GM12878 (cell line): ENCODE data around the gene FBXL19. TPM values are rescaled to one million over a fixed set of nuclear protein-coding genes. Genes with fewer than 3 reads are reported as not detected.

Experiments used
- ATAC-seq: fragments of 200-7000 bp; cut with Tn5 transposase; 3 replicates; pipeline ENCODE4 v1.9.1; 2020; ENCODE audit warnings: mild to moderate bottlenecking, moderate library complexity
- BruUV-seq: library from RNA; stranded (reverse); fragments of 400-500 nt; replicated peaks from 2 replicates; lab custom pipeline; 2021; lab: Mats Ljungman, UMichigan
- CTCF ChIA-PET: fragments of 300-600 bp; sonication (Branson Sonifier 250); formaldehyde crosslinking; extraction: SDS; loops from one replicate; lab custom pipeline; 2021; ENCODE audit warnings: inconsistent platforms; lab: Yijun Ruan, JAX
- POLR2A ChIA-PET: fragments of 350-600 bp; formaldehyde crosslinking; extraction: SDS; loops from one replicate; lab custom pipeline; 2021; ENCODE audit warnings: inconsistent platforms; lab: Charles Lee
- RAD21 ChIA-PET: fragments of 300-600 bp; sonication (Branson Sonifier 250); formaldehyde crosslinking; loops from one replicate; lab custom pipeline; 2023; ENCODE audit warnings: antibody characterized with exemption; ENCODE audit not compliant: unreplicated experiment; lab: Charles Lee
- SMC1A ChIA-PET: fragments of 300-600 bp; sonication (Branson Sonifier 250); formaldehyde crosslinking; loops from one replicate; lab custom pipeline; 2023; ENCODE audit not compliant: unreplicated experiment, uncharacterized antibody; lab: Charles Lee
- DNase-seq: peaks from one replicate; pipeline ENCODE4 v3.0.0-alpha.2; 2011; ENCODE audit warnings: low read depth, low spot score
- FAIRE-seq: peaks from 3 replicates; lab custom pipeline; 2011; peaks lifted over from hg19 to GRCh38; lab: Jason Lieb, UNC
- H2AFZ ChIP-seq: 2 replicates; pipeline ENCODE4 v1.6.0; 2011; ENCODE audit warnings: low read depth, low read length, control low read depth; ENCODE audit not compliant: control insufficient read depth
- H3K27ac ChIP-seq: 2 replicates; pipeline ENCODE4 v1.5.1; 2011; ENCODE audit warnings: control low read depth; ENCODE audit not compliant: control insufficient read depth, insufficient read depth
- H3K27me3 ChIP-seq, 2 experiments: replicated peaks in 1 of 2; 2 replicates each; pipeline versions ENCODE4 v1.6.0 to v1.6.1; 2011; ENCODE audit warnings: low read length in 1 of 2; ENCODE audit not compliant: control insufficient read depth in 2 of 2, insufficient read depth in 2 of 2
- H3K36me3 ChIP-seq, 2 experiments: 2 replicates each; pipeline ENCODE4 v1.5.1; 2011; ENCODE audit warnings: low read length in 1 of 2; ENCODE audit not compliant: control insufficient read depth in 2 of 2, insufficient read depth in 2 of 2
- H3K4me1 ChIP-seq: 2 replicates; pipeline ENCODE4 v1.6.1; 2011; ENCODE audit warnings: mild to moderate bottlenecking, low read length, moderate library complexity, mixed read lengths; ENCODE audit not compliant: control insufficient read depth, insufficient read depth
- H3K4me2 ChIP-seq: 2 replicates; pipeline ENCODE4 v1.6.0; 2011; ENCODE audit warnings: control low read depth; ENCODE audit not compliant: control insufficient read depth, insufficient read depth
- H3K4me3 ChIP-seq: fragments of 200-600 bp; sonication (generic); 2 replicates; pipeline ENCODE4 v1.5.1; 2016
- H3K79me2 ChIP-seq: 2 replicates; pipeline ENCODE4 v1.6.0; 2011; ENCODE audit warnings: low read length; ENCODE audit not compliant: control insufficient read depth, insufficient read depth
- H3K9ac ChIP-seq: 2 replicates; pipeline ENCODE4 v1.8.0; 2011; ENCODE audit warnings: low read length, control low read depth, mixed read lengths; ENCODE audit not compliant: control insufficient read depth, insufficient read depth
- H3K9me3 ChIP-seq: replicated peaks from 3 replicates; pipeline ENCODE4 v1.5.1; 2011; ENCODE audit warnings: mild to moderate bottlenecking, low read length; ENCODE audit not compliant: control insufficient read depth, insufficient read depth
- H4K20me1 ChIP-seq: 2 replicates; pipeline ENCODE4 v1.6.0; 2011; ENCODE audit not compliant: control insufficient read depth, insufficient read depth
- CEBPB ChIP-seq, 2 experiments: fragments of 150-350 bp in 1 of 2; IDR thresholded peaks; 2 replicates each; pipeline ENCODE4 v1.6.1; 2012 to 2014; ENCODE audit warnings: low read depth in 2 of 2, low read length in 2 of 2, borderline replicate concordance in 1 of 2, inconsistent platforms in 1 of 2
- EGR1 ChIP-seq, 2 experiments: IDR thresholded peaks; 1 replicate in 1 of 2; 2 replicates in 1 of 2; pipeline ENCODE4 v1.6.1; 2011 to 2012; ENCODE audit warnings: low read depth in 2 of 2, low read length in 2 of 2, borderline replicate concordance in 1 of 2, mild to moderate bottlenecking in 1 of 2, moderate library complexity in 1 of 2
- GABPA ChIP-seq: IDR thresholded peaks from 2 replicates; pipeline ENCODE4 v1.6.1; 2014; ENCODE audit warnings: antibody characterized with exemption, low read depth, mild to moderate bottlenecking, inconsistent platforms
- SMARCA5 ChIP-seq: fragments of 450-650 bp; IDR thresholded peaks from 2 replicates; pipeline ENCODE4 v1.6.1; 2017; ENCODE audit warnings: mild to moderate bottlenecking
- SPI1 ChIP-seq: IDR thresholded peaks from 2 replicates; pipeline ENCODE4 v1.6.1; 2011; ENCODE audit warnings: low read depth, mild to moderate bottlenecking, low read length, moderate library complexity, borderline replicate concordance; ENCODE audit not compliant: insufficient read depth
- YY1 ChIP-seq: IDR thresholded peaks from 2 replicates; pipeline ENCODE4 v1.6.1; 2011; ENCODE audit warnings: low read depth, mild to moderate bottlenecking, low read length
- WGBS: methylation state at CpG from one replicate; pipeline ENCODE4 v1.1.6; 2016; ENCODE audit warnings: low lambda C conversion rate; ENCODE audit not compliant: insufficient replicate concordance, insufficient coverage; ENCODE audit errors: missing lambda C conversion rate; 5-methylcytosine and 5-hydroxymethylcytosine counted together
- in situ Hi-C: fragments of 300-500 bp; cut with MboI; formaldehyde crosslinking; loops from 9 replicates; pipeline ENCODE4 v1.14.3; 2018; ENCODE audit warnings: mixed read lengths
- intact Hi-C: fragments of 100-400 bp; cut with micrococcal nuclease; formaldehyde crosslinking; loops from one replicate; pipeline ENCODE4 v1.14.2; 2022; ENCODE audit not compliant: unreplicated experiment
- polyA plus RNA-seq, 11 experiments: library from polyadenylated mRNA; depleted of rRNA in 4 of 11; unstranded in 6 of 11; stranded (reverse) in 5 of 11; fragments of >200 nt; fragmentation: Nextera tagmentation in 4 of 11; fragmentation: Illumina TruSeq in 1 of 11; extraction: Ambion mirVana in 4 of 11; extraction: Trizol in 1 of 11; gene quantifications; 1 replicate in 1 of 11; 2 replicates in 10 of 11; pipeline versions ENCODE4 v1.2.1 to v1.2.3, GENCODE V29; 2011 to 2016; ENCODE audit warnings: inconsistent platforms in 2 of 11, missing spikeins in 2 of 11, low read depth in 1 of 11
- total RNA-seq, 4 experiments: library from RNA; depleted of rRNA in 3 of 4; stranded (reverse); fragments of >200 nt in 3 of 4; fragmentation: Illumina TruSeq in 1 of 4; extraction: Trizol in 1 of 4; gene quantifications; 2 replicates each; pipeline versions ENCODE4 v1.2.1 to v1.2.3, GENCODE V29; 2013 to 2021

FBXL19 gene
- total and polyA plus RNA-seq, 10 of the 15 experiments (the other 5 are each of a cell fraction or from before 2014, with no cell fraction given), result 0.02 to 32.1 (median 6.8) TPM; not detected in 1

DNA sequence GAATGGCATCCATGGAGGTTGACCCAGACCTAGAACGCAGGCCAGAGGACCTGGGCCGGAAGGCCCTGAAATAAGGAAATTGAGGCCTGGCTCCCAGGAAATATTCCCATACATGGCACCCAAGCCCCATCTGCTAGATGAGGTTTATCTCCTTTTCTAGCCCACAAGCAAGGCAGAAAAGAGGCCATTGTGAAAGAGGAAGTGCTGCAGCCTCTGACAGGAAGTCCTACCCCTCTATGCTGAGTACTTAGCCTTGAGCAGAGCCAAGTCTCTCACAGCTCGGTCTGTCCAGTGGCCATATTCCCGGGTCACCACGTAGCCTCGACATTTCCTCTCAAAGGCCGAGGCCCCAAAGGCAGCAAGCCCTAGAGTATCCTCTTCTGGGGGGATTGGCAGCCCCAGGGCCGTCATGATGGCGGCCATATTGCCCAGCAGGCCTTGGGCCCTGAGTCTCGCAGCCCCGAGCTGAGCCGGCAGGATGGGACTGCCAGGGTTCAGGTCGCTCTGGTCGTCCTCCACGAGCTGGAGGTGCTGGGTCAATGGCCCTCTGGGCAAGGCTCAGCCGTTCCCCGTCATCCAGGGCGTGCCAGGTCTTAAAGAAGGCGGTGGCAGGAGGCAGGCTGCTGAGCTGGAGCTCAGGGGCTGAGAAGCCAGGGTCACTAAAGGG lies 19.1 kb upstream of the FBXL19 start:
- H3K36me3 ChIP-seq, result no peaks in the 10 kb centered on the region
- CTCF ChIA-PET, result interaction anchor here (0.7 to 7.5 kb wide), 3 partner anchors 24 to 60 kb away, joined by 3 to 174 read pairs (median 4); no protein-coding TSS in a partner anchor
- peak overlapping the region; percentile 91 for H2AFZ ChIP-seq
- H3K9ac ChIP-seq, result no peak overlapping the region
- no peaks in the 10 kb centered on the region for H3K79me2 ChIP-seq
- no peak overlapping the region for H3K4me3 ChIP-seq
- no peaks in the 10 kb centered on the region for H4K20me1 ChIP-seq
- H3K4me2 ChIP-seq, result 0 out of 2 replicates have a peak overlapping the region, but pooled peaks have one; percentile 3
- SMC1A ChIA-PET, result interaction anchor here (1.1 to 1.6 kb wide), 2 partner anchors 58 to 59 kb away, joined by 3 to 4 read pairs; no protein-coding TSS in a partner anchor
- H3K4me1 ChIP-seq, result peaks cover 24% of the 10 kb centered on the region
- ATAC-seq (0 out of 3 replicates have a peak, but pooled peaks have one; percentile 21), DNase-seq (no peak), FAIRE-seq (no peak)
- H3K27ac ChIP-seq, result peak overlapping the region; percentile 39
- H3K9me3 ChIP-seq, result peaks cover 2% of the 10 kb centered on the region; the same call in 2 of the 3 replicates
- no TSS peak for BruUV-seq
- peak; percentile 91 for TF ChIP-seq SPI1
- TF ChIP-seq GABPA, result peak; percentile 60; the same call in 1 of the 2 replicates
- peak; percentile 70; the same call in 1 of the 2 replicates for TF ChIP-seq YY1
- TF ChIP-seq CEBPB (IDR thresholded peaks at IDR 0.05; ENCODE audit: borderline replicate concordance in 1 of 2, low read depth in 2 of 2, low read length in 2 of 2), result no peak
- WGBS, result 87% methylated on average over 19 of the region's 19 CpGs
- RAD21 ChIA-PET, result interaction anchor here (0.8 kb wide), 1 partner anchor 37 kb away, joined by 3 read pairs; no protein-coding TSS in a partner anchor
- POLR2A ChIA-PET, result interaction anchor here (0.6 kb wide), 1 partner anchor 92 kb away, joined by 4 read pairs; no protein-coding TSS in a partner anchor
- no peaks in the 10 kb centered on the region for H3K27me3 ChIP-seq
- in situ Hi-C loops, result no loop called here
- intact Hi-C loops, result no loop called here

DNA sequence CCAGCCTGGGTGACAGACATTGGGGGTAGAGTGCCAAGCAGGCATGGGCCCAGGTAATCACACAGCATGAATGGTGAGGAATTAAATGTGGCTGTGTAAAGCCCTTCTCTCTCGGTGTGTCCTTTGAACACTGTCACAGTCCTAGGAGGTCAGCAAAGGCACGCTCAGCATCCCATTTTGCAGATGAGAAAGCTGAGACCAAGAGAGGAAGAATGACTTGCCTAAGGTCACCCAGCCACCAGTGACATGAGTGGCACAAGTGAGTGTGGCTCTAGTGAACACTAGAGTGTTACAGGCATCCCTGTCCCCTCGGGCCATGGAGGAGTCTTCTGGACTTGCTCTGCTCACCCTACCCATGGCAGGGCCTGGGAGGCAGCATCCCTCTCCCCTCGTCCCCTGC lies 16.3 kb upstream of the FBXL19 start:
- H3K36me3 ChIP-seq, result no peaks in the 10 kb centered on the region
- peaks cover 2% of the 10 kb centered on the region; the same call in 2 of the 3 replicates for H3K9me3 ChIP-seq
- intact Hi-C loops, result no loop called here
- POLR2A ChIA-PET, result no interaction called here
- peaks cover 18% of the 10 kb centered on the region for H3K4me1 ChIP-seq
- no peak for DNase-seq
- no peak overlapping the region for H3K4me3 ChIP-seq
- no peak overlapping the region for H3K27ac ChIP-seq
- H2AFZ ChIP-seq, result no peak overlapping the region
- CTCF ChIA-PET, result interaction anchor here (7.5 kb wide), 1 partner anchor 63 kb away, joined by 174 read pairs; no protein-coding TSS in a partner anchor
- RAD21 ChIA-PET, result interaction anchor here (0.9 kb wide), 1 partner anchor 62 kb away, joined by 3 read pairs; no protein-coding TSS in a partner anchor
- in situ Hi-C loops, result no loop called here
- SMC1A ChIA-PET, result interaction anchor here (1.1 kb wide), 1 partner anchor 62 kb away, joined by 5 read pairs; no protein-coding TSS in a partner anchor
- no peaks in the 10 kb centered on the region for H4K20me1 ChIP-seq
- TF ChIP-seq EGR1 (IDR thresholded peaks at IDR 0.05; ENCODE audit: borderline replicate concordance in 1 of 2, low read depth in 2 of 2, low read length in 2 of 2) (no peak), SMARCA5 (no peak)
- no peak overlapping the region for H3K4me2 ChIP-seq
- H3K79me2 ChIP-seq, result no peaks in the 10 kb centered on the region
- 45% methylated on average over 4 of the region's 4 CpGs for WGBS
- H3K9ac ChIP-seq, result no peak overlapping the region
- no TSS peak for BruUV-seq
- no peak for FAIRE-seq
- H3K27me3 ChIP-seq, result no peaks in the 10 kb centered on the region; a peak in 1 of 4 replicates
- no peak for ATAC-seq
